RWPE1 (cell line): ENCODE results near the gene DRGX.

Experiments used
- CTCF ChIA-PET: fragments of 350-600 bp; sonication (Branson Sonifier 250); formaldehyde crosslinking; extraction: SDS; loops from one replicate; lab custom pipeline; 2021; lab: Yijun Ruan, JAX
- POLR2A ChIA-PET: fragments of 400-600 bp; formaldehyde crosslinking; extraction: SDS; loops from one replicate; lab custom pipeline; 2020; ENCODE audit warnings: antibody characterized with exemption; ENCODE audit not compliant: low non-redundant PET; lab: Yijun Ruan, JAX
- DNase-seq: peaks from one replicate; pipeline ENCODE4 v3.0.0; 2012; ENCODE audit warnings: low spot score
- H3K27ac ChIP-seq: fragments of 450-650 bp; 2 replicates; pipeline ENCODE4 v1.5.1; 2017
- CTCF ChIP-seq: fragments of 450-650 bp; conservative IDR thresholded peaks from 2 replicates; pipeline ENCODE4 v1.5.1; 2017; ENCODE audit warnings: low read depth, mild to moderate bottlenecking

DRGX gene

GRCh38 chr10:49431426-49431825 is 35.5 kb upstream of the DRGX start:
- H3K27ac ChIP-seq = no peak overlapping the region
- ChIA-PET POLR2A (no interaction called here), CTCF (no interaction called here)
- no peak for DNase-seq
- TF ChIP-seq CTCF = no peak

GRCh38 chr10:49429458-49429857 is 33.6 kb upstream of the DRGX start:
- H3K27ac ChIP-seq = no peak overlapping the region
- ChIA-PET POLR2A (no interaction called here), CTCF (no interaction called here)
- DNase-seq = no peak
- TF ChIP-seq CTCF = no peak

- ChIA-PET CTCF (no interaction called here), POLR2A (no interaction called here)
- TF ChIP-seq CTCF = no peak
- H3K27ac ChIP-seq = no peak overlapping the region
- no peak for DNase-seq
These were observed 30.8 kb upstream of the DRGX start for GRCh38 chr10:49426490-49427360.

- DNase-seq = peak; percentile 95
- no peak for TF ChIP-seq CTCF
- ChIA-PET CTCF (interaction anchor here (0.5 to 2.4 kb wide), 3 partner anchors 10 to 1563 kb away, joined by 3 to 12 read pairs (median 4); no protein-coding TSS in a partner anchor), POLR2A (no interaction called here)
- H3K27ac ChIP-seq = no peak overlapping the region
These were observed 23.1 kb upstream of the DRGX start for GRCh38 chr10:49419005-49419404.

GRCh38 chr10:49418328-49418727 is 22.4 kb upstream of the DRGX start:
- ChIA-PET POLR2A (no interaction called here), CTCF (interaction anchor here (0.6 to 2.4 kb wide), 4 partner anchors 9 to 526 kb away, joined by 3 to 12 read pairs (median 3); no protein-coding TSS in a partner anchor)
- no peak overlapping the region for H3K27ac ChIP-seq
- no peak for DNase-seq
- no peak for TF ChIP-seq CTCF

GRCh38 chr10:49418053-49418326 is 22.1 kb upstream of the DRGX start:
- CTCF ChIA-PET = interaction anchor here (0.6 to 2.4 kb wide), 4 partner anchors 9 to 527 kb away, joined by 3 to 12 read pairs (median 3); no protein-coding TSS in a partner anchor
- POLR2A ChIA-PET = no interaction called here
- TF ChIP-seq CTCF = no peak
- no peak for DNase-seq
- H3K27ac ChIP-seq = no peak overlapping the region
